H9 (cell line): ENCODE data around the gene PLEKHG7. TPM values are rescaled to one million over a fixed set of nuclear protein-coding genes. Genes with fewer than 3 reads are reported as not detected.

Experiments
- DNase-seq: peaks from one replicate; pipeline ENCODE4 v3.0.0-alpha.2; 2017
- H2AFZ ChIP-seq: one replicate; pipeline ENCODE4 v1.6.1; 2013; ENCODE audit warnings: mild to moderate bottlenecking, low read length, control low read depth, moderate library complexity
- H2AK5ac ChIP-seq: 2 replicates; pipeline ENCODE4 v1.6.1; 2013; ENCODE audit warnings: low read length, control low read depth, mixed read lengths; ENCODE audit not compliant: insufficient read length
- H2BK120ac ChIP-seq: one replicate; pipeline ENCODE4 v1.6.1; 2013; ENCODE audit warnings: low read depth, mild to moderate bottlenecking, low read length, control low read depth, inconsistent platforms; ENCODE audit not compliant: poor library complexity, severe bottlenecking
- H2BK12ac ChIP-seq: 2 replicates; pipeline ENCODE4 v1.6.1; 2013; ENCODE audit warnings: low read length, control low read depth, mixed read lengths, low read depth; ENCODE audit not compliant: insufficient read length
- H2BK15ac ChIP-seq: 2 replicates; pipeline ENCODE4 v1.6.1; 2013; ENCODE audit warnings: low read depth, low read length, control low read depth
- H2BK20ac ChIP-seq: one replicate; pipeline ENCODE4 v1.6.1; 2013; ENCODE audit warnings: low read depth, mild to moderate bottlenecking, low read length, control low read depth, inconsistent platforms; ENCODE audit not compliant: poor library complexity, severe bottlenecking
- H2BK5ac ChIP-seq: 2 replicates; pipeline ENCODE4 v1.6.1; 2013; ENCODE audit warnings: low read length, control low read depth, mixed read lengths; ENCODE audit not compliant: insufficient read length
- H3K14ac ChIP-seq: 2 replicates; pipeline ENCODE4 v1.6.1; 2013; ENCODE audit warnings: low read length, control low read depth; ENCODE audit not compliant: insufficient read depth
- H3K18ac ChIP-seq: 2 replicates; pipeline ENCODE4 v1.6.1; 2013; ENCODE audit warnings: low read depth, mild to moderate bottlenecking, mixed read lengths, low read length, control low read depth; ENCODE audit not compliant: insufficient read length
- H3K23ac ChIP-seq: 2 replicates; pipeline ENCODE4 v1.6.1; 2013; ENCODE audit warnings: low read length, control low read depth, mixed read lengths, low read depth; ENCODE audit not compliant: insufficient read length
- H3K23me2 ChIP-seq: 2 replicates; pipeline ENCODE4 v1.6.1; 2013; ENCODE audit warnings: low read depth, mild to moderate bottlenecking, mixed read lengths, low read length, control low read depth; ENCODE audit not compliant: insufficient read length, poor library complexity, severe bottlenecking
- H3K27ac ChIP-seq: 2 replicates; pipeline ENCODE4 v1.5.1; 2013; ENCODE audit warnings: low read length, control low read depth, mixed read lengths, low read depth; ENCODE audit not compliant: insufficient read length
- H3K27me3 ChIP-seq: 2 replicates; pipeline ENCODE4 v1.6.1; 2013; ENCODE audit warnings: low read length, control low read depth, inconsistent platforms; ENCODE audit not compliant: insufficient read depth
- H3K4ac ChIP-seq: 2 replicates; pipeline ENCODE4 v1.6.1; 2013; ENCODE audit warnings: low read depth, mild to moderate bottlenecking, control low read depth, inconsistent platforms, low read length, moderate library complexity
- H3K4me1 ChIP-seq: 2 replicates; pipeline ENCODE4 v1.6.1; 2013; ENCODE audit warnings: low read length, control low read depth, inconsistent platforms; ENCODE audit not compliant: insufficient read depth
- H3K4me2 ChIP-seq: 2 replicates; pipeline ENCODE4 v1.6.1; 2013; ENCODE audit warnings: low read length, control low read depth, mixed read lengths; ENCODE audit not compliant: insufficient read length, insufficient read depth
- H3K56ac ChIP-seq: 2 replicates; pipeline ENCODE4 v1.6.1; 2013; ENCODE audit warnings: low read depth, mild to moderate bottlenecking, mixed read lengths, low read length, control low read depth; ENCODE audit not compliant: insufficient read length
- H3K79me1 ChIP-seq: 2 replicates; pipeline ENCODE4 v1.6.1; 2013; ENCODE audit warnings: low read depth, mild to moderate bottlenecking, moderate library complexity, low read length, control low read depth, inconsistent platforms; ENCODE audit not compliant: insufficient read depth, poor library complexity, severe bottlenecking
- H3K79me2 ChIP-seq: 2 replicates; pipeline ENCODE4 v1.6.1; 2013; ENCODE audit warnings: low read length, control low read depth, inconsistent platforms; ENCODE audit not compliant: insufficient read depth
- H3K9ac ChIP-seq: 2 replicates; pipeline ENCODE4 v1.6.1; 2013; ENCODE audit warnings: low read length, control low read depth, mixed read lengths; ENCODE audit not compliant: insufficient read length; ENCODE audit errors: extremely low read depth
- H3K9me3 ChIP-seq: one replicate; pipeline ENCODE4 v1.6.1; 2013; ENCODE audit warnings: low read depth, low read length, inconsistent platforms; ENCODE audit not compliant: control insufficient read depth
- H3T11ph ChIP-seq: one replicate; pipeline ENCODE4 v1.6.1; 2013; ENCODE audit warnings: mild to moderate bottlenecking, low read length, control low read depth, inconsistent platforms
- H4K20me1 ChIP-seq: one replicate; pipeline ENCODE4 v1.6.1; 2013; ENCODE audit not compliant: control insufficient read depth, insufficient read length, insufficient read depth
- H4K5ac ChIP-seq: 2 replicates; pipeline ENCODE4 v1.6.1; 2013; ENCODE audit warnings: low read depth, mild to moderate bottlenecking, mixed read lengths, low read length, control low read depth; ENCODE audit not compliant: insufficient read length
- H4K8ac ChIP-seq: replicated peaks from 2 replicates; pipeline ENCODE4 v1.6.1; 2013; ENCODE audit warnings: low read length, control low read depth, mixed read lengths, low read depth; ENCODE audit not compliant: insufficient read length
- H4K91ac ChIP-seq: 2 replicates; pipeline ENCODE4 v1.6.1; 2013; ENCODE audit warnings: low read depth, mild to moderate bottlenecking, moderate library complexity, mixed read lengths, low read length, control low read depth; ENCODE audit not compliant: insufficient read length
- H3K27ac Mint-ChIP-seq, 3 experiments: 2 replicates in 2 of 3; 3 replicates in 1 of 3; pipeline ENCODE4 v1.8.0; 2020 to 2021; ENCODE audit warnings: mixed read lengths in 3 of 3, mild to moderate bottlenecking in 1 of 3, moderate library complexity in 1 of 3
- H3K27me3 Mint-ChIP-seq: 2 replicates; pipeline ENCODE4 v1.8.0; 2021; ENCODE audit warnings: low read depth, mild to moderate bottlenecking, moderate library complexity, mixed read lengths
- H3K36me3 Mint-ChIP-seq, 3 experiments: 2 replicates in 2 of 3; 3 replicates in 1 of 3; pipeline ENCODE4 v1.8.0; 2020 to 2021; ENCODE audit warnings: low read depth in 3 of 3, mixed read lengths in 3 of 3; ENCODE audit not compliant: insufficient read depth in 1 of 3
- H3K4me1 Mint-ChIP-seq, 2 experiments: 2 replicates each; pipeline ENCODE4 v1.8.0; 2020; ENCODE audit warnings: mixed read lengths in 2 of 2
- H3K4me3 Mint-ChIP-seq, 2 experiments: 2 replicates in 1 of 2; 3 replicates in 1 of 2; pipeline ENCODE4 v1.8.0; 2020 to 2021; ENCODE audit warnings: mild to moderate bottlenecking in 2 of 2, mixed read lengths in 2 of 2, moderate library complexity in 1 of 2
- H3K9me3 Mint-ChIP-seq, 2 experiments: 2 replicates in 1 of 2; 3 replicates in 1 of 2; pipeline ENCODE4 v1.8.0; 2020; ENCODE audit warnings: mild to moderate bottlenecking in 2 of 2, mixed read lengths in 2 of 2, moderate library complexity in 1 of 2
- CTCF ChIP-seq: fragments of 200-600 bp; sonication (generic); conservative IDR thresholded peaks from 3 replicates; pipeline ENCODE4 v1.8.0; 2021; ENCODE audit warnings: antibody characterized with exemption, mild to moderate bottlenecking
- WGBS: extraction: QIAGEN DNeasy Blood & Tissue Kit; methylation state at CpG from one replicate; pipeline ENCODE4 v1.1.7; 2013; ENCODE audit warnings: missing lambda C conversion rate, low lambda C conversion rate, mixed read lengths; ENCODE audit not compliant: insufficient read length; ENCODE audit errors: extremely low coverage; 5-methylcytosine and 5-hydroxymethylcytosine counted together
- total RNA-seq: library from RNA; stranded (reverse); gene quantifications from 2 replicates; pipeline ENCODE4 v1.2.1, GENCODE V29; 2021

Gene PLEKHG7
- total RNA-seq, 1 experiment from 2014 or later = not detected

GRCh38 chr12:92745856-92746550, 43.2 kb downstream of the PLEKHG7 start:
- no peaks in the 10 kb centered on the region for H3K4me1 Mint-ChIP-seq
- Histone ChIP-seq H4K91ac (no peak overlapping the region), H3K79me1 (no peaks in the 10 kb centered on the region), H2AK5ac (no peak overlapping the region), H4K8ac (no peak overlapping the region), H3T11ph (no peak overlapping the region), H3K14ac (no peak overlapping the region), H4K20me1 (no peaks in the 10 kb centered on the region), H3K9ac (no peak overlapping the region), H3K27me3 (no peaks in the 10 kb centered on the region), H2BK5ac (no peak overlapping the region), H3K56ac (no peak overlapping the region), H3K4me1 (no peaks in the 10 kb centered on the region), H2BK120ac (no peak overlapping the region), H2BK12ac (no peak overlapping the region), H3K23ac (no peak overlapping the region), H3K23me2 (no peaks in the 10 kb centered on the region), H3K4ac (no peak overlapping the region), H3K9me3 (no peaks in the 10 kb centered on the region), H4K5ac (no peak overlapping the region), H3K4me2 (no peak overlapping the region), H2BK20ac (no peak overlapping the region), H2AFZ (no peak overlapping the region), H3K18ac (no peak overlapping the region), H3K79me2 (no peaks in the 10 kb centered on the region), H2BK15ac (no peak overlapping the region), H3K27ac (no peak overlapping the region)
- H3K36me3 Mint-ChIP-seq = no peaks in the 10 kb centered on the region
- no peaks in the 10 kb centered on the region for H3K9me3 Mint-ChIP-seq
- H3K27ac Mint-ChIP-seq = no peak overlapping the region
- H3K27me3 Mint-ChIP-seq = no peaks in the 10 kb centered on the region
- no peak for TF ChIP-seq CTCF
- no peak for DNase-seq
- no CpG with 5 or more reads among the region's 4 CpGs for WGBS
- H3K4me3 Mint-ChIP-seq = no peak overlapping the region
